Natural killer cell (primary cell): Measurements from ENCODE around the gene MZB1. TPM values are rescaled to one million over a fixed set of nuclear protein-coding genes. Genes with fewer than 3 reads are reported as not detected.

Source experiments
- ATAC-seq, 3 donors: fragments of 150-1000 bp in 2 of 3; fragments of 200-7000 bp in 1 of 3; cut with Tn5 transposase; 1 replicate in 1 of 3; 2 replicates in 2 of 3; pipeline ENCODE4 v1.10.0; 2021; ENCODE audit warnings: mild to moderate bottlenecking in 2 of 3, moderate library complexity in 2 of 3
- DNase-seq, 2 donors: peaks; one replicate each; pipeline versions ENCODE4 v3.0.0 to v3.0.0-alpha.2; 2013 to 2021; ENCODE audit warnings: mixed read lengths in 1 of 2
- H3K27ac ChIP-seq: one replicate; pipeline ENCODE4 v1.5.1; 2013; ENCODE audit warnings: mild to moderate bottlenecking, low read length
- H3K27me3 ChIP-seq: one replicate; pipeline ENCODE4 v1.6.1; 2013; ENCODE audit warnings: low read length; ENCODE audit not compliant: control insufficient read depth, insufficient read depth
- H3K36me3 ChIP-seq: one replicate; pipeline ENCODE4 v1.6.1; 2013; ENCODE audit warnings: low read length; ENCODE audit not compliant: control insufficient read depth, insufficient read depth
- H3K4me1 ChIP-seq: one replicate; pipeline ENCODE4 v1.6.1; 2013; ENCODE audit warnings: low read length; ENCODE audit not compliant: control insufficient read depth, insufficient read depth
- H3K4me3 ChIP-seq: one replicate; pipeline ENCODE4 v1.5.1; 2013; ENCODE audit warnings: low read length
- H3K9me3 ChIP-seq: one replicate; pipeline ENCODE4 v1.6.1; 2013; ENCODE audit warnings: low read length; ENCODE audit not compliant: control insufficient read depth, insufficient read depth
- H3K27ac Mint-ChIP-seq, 2 donors: one replicate each; pipeline ENCODE4 v1.8.0; 2022; ENCODE audit warnings: mild to moderate bottlenecking in 2 of 2, mixed read lengths in 2 of 2, moderate library complexity in 1 of 2
- H3K27me3 Mint-ChIP-seq, 2 donors: one replicate each; pipeline ENCODE4 v1.8.0; 2022; ENCODE audit warnings: low read depth in 2 of 2, mixed read lengths in 2 of 2
- H3K36me3 Mint-ChIP-seq: one replicate; pipeline ENCODE4 v1.8.0; 2022; ENCODE audit warnings: mixed read lengths
- H3K4me1 Mint-ChIP-seq, 2 donors: one replicate each; pipeline ENCODE4 v1.8.0; 2022; ENCODE audit warnings: mixed read lengths in 2 of 2
- H3K4me3 Mint-ChIP-seq: one replicate; pipeline ENCODE4 v1.8.0; 2022; ENCODE audit warnings: mild to moderate bottlenecking, moderate library complexity, mixed read lengths
- H3K9me3 Mint-ChIP-seq, 2 donors: one replicate each; pipeline ENCODE4 v1.8.0; 2022; ENCODE audit warnings: mixed read lengths in 2 of 2
- WGBS: methylation state at CpG from one replicate; pipeline ENCODE4 v1.1.7; 2013; ENCODE audit warnings: missing lambda C conversion rate; ENCODE audit not compliant: insufficient coverage; 5-methylcytosine and 5-hydroxymethylcytosine counted together
- intact Hi-C: fragments of 100-400 bp; cut with micrococcal nuclease; formaldehyde crosslinking; loops from one replicate; pipeline ENCODE4 v1.14.2; 2022
- total RNA-seq, 4 donors: library from RNA; stranded (reverse); fragments of 120-200 nt in 1 of 4; gene quantifications; one replicate each; pipeline versions ENCODE4 v1.2.3 to v1.2.4, GENCODE V29; 2013 to 2022
- TF ChIP-seq, protein P1 (sequence below): fragments of 200-600 bp; IDR thresholded peaks from one replicate; pipeline ENCODE4 v1.8.0; 2022; ENCODE audit warnings: antibody characterized with exemption

The MZB1 gene
- total RNA-seq, 3 donors from 2014 or later (not counting 1 experiment from before 2014, with no cell fraction given), result 2.0 to 60.0 (median 2.8) TPM

DNA sequence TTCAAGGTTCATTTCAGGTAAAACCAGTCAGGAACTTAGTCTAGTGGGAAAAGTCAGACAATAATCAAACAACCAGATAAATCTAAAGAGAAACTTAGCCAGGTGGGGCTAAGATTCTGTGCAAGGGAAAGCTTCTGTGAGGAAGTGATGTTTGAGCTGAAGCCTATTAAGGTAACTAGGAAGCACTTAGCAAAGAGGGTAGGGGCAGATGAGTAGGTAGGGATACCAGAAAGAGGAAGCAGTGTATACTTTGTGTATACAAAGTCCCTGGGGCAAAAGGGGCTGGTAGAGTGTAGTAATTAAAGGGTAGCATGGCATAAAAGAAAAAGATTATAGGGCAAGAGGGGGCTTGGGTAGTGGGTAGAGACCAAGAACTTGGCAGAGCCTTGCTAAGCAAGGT lies 17.8 kb upstream of the MZB1 start:
- Histone ChIP-seq H3K27ac (peak overlapping the region; percentile 1), H3K36me3 (no peaks in the 10 kb centered on the region), H3K4me1 (peaks cover 20% of the 10 kb centered on the region), H3K4me3 (no peak overlapping the region), H3K9me3 (no peaks in the 10 kb centered on the region), H3K27me3 (no peaks in the 10 kb centered on the region)
- no peaks in the 10 kb centered on the region for H3K36me3 Mint-ChIP-seq
- DNase-seq (no peak), ATAC-seq (no peak)
- no peaks in the 10 kb centered on the region for H3K27me3 Mint-ChIP-seq
- intact Hi-C loops, result no loop called here
- TF ChIP-seq, protein P1, sequence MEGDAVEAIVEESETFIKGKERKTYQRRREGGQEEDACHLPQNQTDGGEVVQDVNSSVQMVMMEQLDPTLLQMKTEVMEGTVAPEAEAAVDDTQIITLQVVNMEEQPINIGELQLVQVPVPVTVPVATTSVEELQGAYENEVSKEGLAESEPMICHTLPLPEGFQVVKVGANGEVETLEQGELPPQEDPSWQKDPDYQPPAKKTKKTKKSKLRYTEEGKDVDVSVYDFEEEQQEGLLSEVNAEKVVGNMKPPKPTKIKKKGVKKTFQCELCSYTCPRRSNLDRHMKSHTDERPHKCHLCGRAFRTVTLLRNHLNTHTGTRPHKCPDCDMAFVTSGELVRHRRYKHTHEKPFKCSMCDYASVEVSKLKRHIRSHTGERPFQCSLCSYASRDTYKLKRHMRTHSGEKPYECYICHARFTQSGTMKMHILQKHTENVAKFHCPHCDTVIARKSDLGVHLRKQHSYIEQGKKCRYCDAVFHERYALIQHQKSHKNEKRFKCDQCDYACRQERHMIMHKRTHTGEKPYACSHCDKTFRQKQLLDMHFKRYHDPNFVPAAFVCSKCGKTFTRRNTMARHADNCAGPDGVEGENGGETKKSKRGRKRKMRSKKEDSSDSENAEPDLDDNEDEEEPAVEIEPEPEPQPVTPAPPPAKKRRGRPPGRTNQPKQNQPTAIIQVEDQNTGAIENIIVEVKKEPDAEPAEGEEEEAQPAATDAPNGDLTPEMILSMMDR, result no peak
- peaks cover 22% of the 10 kb centered on the region in 2 donors for H3K4me1 Mint-ChIP-seq
- no peaks in the 10 kb centered on the region for H3K9me3 Mint-ChIP-seq
- no peak overlapping the region for H3K27ac Mint-ChIP-seq
- H3K4me3 Mint-ChIP-seq, result no peak overlapping the region

DNA sequence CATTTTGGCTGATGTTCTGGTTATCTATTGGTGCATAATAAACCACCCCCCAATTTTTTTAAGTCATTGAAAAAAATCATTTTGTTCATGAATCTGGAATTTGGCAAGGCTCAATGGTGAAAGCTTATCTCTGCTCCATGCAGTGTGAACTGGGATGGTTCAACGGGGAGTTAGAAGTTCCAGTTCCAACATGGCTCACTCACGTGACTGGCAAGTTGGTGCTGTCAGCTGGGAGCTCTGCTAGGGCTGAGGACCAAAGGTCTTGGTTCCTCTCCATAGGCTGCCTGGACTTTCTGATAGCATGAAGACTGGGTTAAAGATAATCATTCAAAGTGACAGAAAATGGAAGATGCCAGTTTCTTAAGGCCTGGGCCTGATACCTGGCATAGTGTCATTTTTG lies 17.2 kb upstream of the MZB1 start:
- H3K27ac Mint-ChIP-seq, result no peak overlapping the region
- no peaks in the 10 kb centered on the region for H3K27me3 Mint-ChIP-seq
- ATAC-seq, result no peak

DNA sequence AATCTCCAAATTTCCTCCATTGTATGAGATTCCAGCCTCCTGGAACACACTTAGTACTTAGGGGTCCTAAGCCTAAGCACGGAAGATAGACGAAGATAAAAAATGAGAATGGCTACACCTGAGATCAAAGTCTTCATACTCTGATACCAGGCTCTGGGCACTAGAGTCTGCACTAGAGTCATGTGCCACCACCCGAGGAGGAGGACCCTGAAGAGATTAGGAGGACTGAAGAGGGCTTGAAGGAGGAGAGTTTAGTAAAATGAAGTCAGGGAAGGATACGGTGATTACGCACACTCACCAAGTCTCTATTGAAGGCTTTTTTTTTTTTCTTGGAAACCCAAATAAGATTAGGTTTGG lies 14.7 kb upstream of the MZB1 start:
- no peaks in the 10 kb centered on the region for H3K27me3 Mint-ChIP-seq
- H3K4me1 ChIP-seq, result peaks cover 22% of the 10 kb centered on the region
- H3K9me3 Mint-ChIP-seq, result no peaks in the 10 kb centered on the region
- no peaks in the 10 kb centered on the region for H3K36me3 Mint-ChIP-seq
- H3K9me3 ChIP-seq, result no peaks in the 10 kb centered on the region
- H3K4me1 Mint-ChIP-seq, result peaks cover 23 to 25% of the 10 kb centered on the region in 2 donors
- H3K27me3 ChIP-seq, result no peaks in the 10 kb centered on the region
- 83% methylated on average over 5 of the region's 5 CpGs for WGBS
- H3K4me3 ChIP-seq, result peak overlapping the region; percentile 61
- intact Hi-C loops, result loop anchor here (5.0 kb wide), 1 partner anchor 53 kb away; no protein-coding TSS in a partner anchor
- DNase-seq, result no peak
- peak overlapping the region; percentile 94 to 99 for H3K27ac Mint-ChIP-seq
- H3K36me3 ChIP-seq, result no peaks in the 10 kb centered on the region
- peak overlapping the region; percentile 96 for H3K4me3 Mint-ChIP-seq
- peak overlapping the region; percentile 89 for H3K27ac ChIP-seq
- TF ChIP-seq, protein P1, result no peak
- no peak for ATAC-seq

More for the DNA sequence above, 17.2 kb upstream of the MZB1 start:
- peak overlapping the region; percentile 1 for H3K27ac ChIP-seq
- Mint-ChIP-seq H3K4me3 (no peak overlapping the region), H3K4me1 (peaks cover 22% of the 10 kb centered on the region in 2 donors), H3K36me3 (no peaks in the 10 kb centered on the region), H3K9me3 (no peaks in the 10 kb centered on the region)
- no peaks in the 10 kb centered on the region for H3K36me3 ChIP-seq
- intact Hi-C loops, result no loop called here
- DNase-seq, result no peak
- TF ChIP-seq, protein P1, result no peak
- 98% methylated on average over 2 of the region's 2 CpGs for WGBS
- peaks cover 20% of the 10 kb centered on the region for H3K4me1 ChIP-seq
- H3K27me3 ChIP-seq, result no peaks in the 10 kb centered on the region
- H3K9me3 ChIP-seq, result no peaks in the 10 kb centered on the region
- H3K4me3 ChIP-seq, result no peak overlapping the region
